Activated CD4-positive, alpha-beta T cell treated with anti-CD3 and anti-CD28 coated beads for 36 hours (primary cell): ENCODE measurements around the gene SCAMP1. TPM values are rescaled to one million over a fixed set of nuclear protein-coding genes. Genes with fewer than 3 reads are reported as not detected.

Experiments
- ATAC-seq: fragments of 200-7000 bp; cut with Tn5 transposase; one replicate; pipeline ENCODE4 v1.10.0; 2021; ENCODE audit warnings: mild to moderate bottlenecking, moderate library complexity
- CTCF ChIA-PET: fragments of 350-600 bp; sonication (Branson Sonifier 250); formaldehyde crosslinking; loops from one replicate; lab custom pipeline; 2021; ENCODE audit warnings: antibody characterized with exemption; lab: Charles Lee
- POLR2A ChIA-PET: fragments of 350-600 bp; sonication (Branson Sonifier 250); formaldehyde crosslinking; loops from one replicate; lab custom pipeline; 2021; ENCODE audit warnings: antibody characterized with exemption, inconsistent platforms; lab: Charles Lee
- DNase-seq: peaks from one replicate; pipeline ENCODE4 v3.0.0-alpha.2; 2020
- H3K27ac Mint-ChIP-seq: one replicate; pipeline ENCODE4 v1.8.0; 2021; ENCODE audit warnings: mixed read lengths
- H3K27me3 Mint-ChIP-seq: one replicate; pipeline ENCODE4 v1.8.0; 2021; ENCODE audit warnings: mixed read lengths
- H3K36me3 Mint-ChIP-seq: one replicate; pipeline ENCODE4 v1.8.0; 2021; ENCODE audit warnings: low read depth, mixed read lengths
- H3K4me1 Mint-ChIP-seq: one replicate; pipeline ENCODE4 v1.8.0; 2021; ENCODE audit warnings: mixed read lengths
- H3K4me3 Mint-ChIP-seq: one replicate; pipeline ENCODE4 v1.8.0; 2021; ENCODE audit warnings: mild to moderate bottlenecking, moderate library complexity, mixed read lengths
- H3K9me3 Mint-ChIP-seq: one replicate; pipeline ENCODE4 v1.8.0; 2021; ENCODE audit warnings: low read depth, mixed read lengths
- intact Hi-C, 2 experiments: fragments of 100-400 bp; cut with DNase I in 1 of 2; cut with micrococcal nuclease in 1 of 2; formaldehyde crosslinking; loops; one replicate each; pipeline versions ENCODE4 v1.14.2 to v1.15.1; 2022 to 2024; cut with DNase I, micrococcal nuclease
- total RNA-seq, 2 experiments: library from RNA; stranded (reverse); gene quantifications; one replicate each; pipeline ENCODE4 v1.2.3, GENCODE V29; 2021

Gene SCAMP1
- total RNA-seq, 2 experiments from 2014 or later = 15.5 to 24.1 TPM

- DNase-seq = no peak
- Mint-ChIP-seq H3K36me3 (peaks cover 13% of the 10 kb centered on the region), H3K4me1 (peaks cover 15% of the 10 kb centered on the region), H3K9me3 (peaks cover 5% of the 10 kb centered on the region), H3K4me3 (no peak overlapping the region), H3K27me3 (no peaks in the 10 kb centered on the region), H3K27ac (no peak overlapping the region)
- ChIA-PET POLR2A (no interaction called here), CTCF (no interaction called here)
- no peak for ATAC-seq
- intact Hi-C loops = no loop called here
Measured at GRCh38 chr5:78397831-78398230, 37.4 kb downstream of the SCAMP1 start.

- H3K9me3 Mint-ChIP-seq = peaks cover 5% of the 10 kb centered on the region
- H3K36me3 Mint-ChIP-seq = peaks cover 13% of the 10 kb centered on the region
- H3K27me3 Mint-ChIP-seq = no peaks in the 10 kb centered on the region
- POLR2A ChIA-PET = no interaction called here
- CTCF ChIA-PET = no interaction called here
- peaks cover 15% of the 10 kb centered on the region for H3K4me1 Mint-ChIP-seq
- ATAC-seq (no peak), DNase-seq (no peak)
- H3K4me3 Mint-ChIP-seq = no peak overlapping the region
- intact Hi-C loops = no loop called here
- no peak overlapping the region for H3K27ac Mint-ChIP-seq
Measured at GRCh38 chr5:78399116-78399515, 38.7 kb downstream of the SCAMP1 start.

- POLR2A ChIA-PET = no interaction called here
- Mint-ChIP-seq H3K9me3 (no peaks in the 10 kb centered on the region), H3K4me3 (no peak overlapping the region), H3K4me1 (peaks cover 41% of the 10 kb centered on the region), H3K27ac (peak overlapping the region; percentile 22), H3K36me3 (peaks cover 17% of the 10 kb centered on the region), H3K27me3 (no peaks in the 10 kb centered on the region)
- no peak for DNase-seq
- peak; percentile 60 for ATAC-seq
- CTCF ChIA-PET = no interaction called here
- intact Hi-C loops = no loop called here
Measured at GRCh38 chr5:78404682-78405293, 44.4 kb downstream of the SCAMP1 start.

- Mint-ChIP-seq H3K9me3 (no peaks in the 10 kb centered on the region), H3K4me3 (no peak overlapping the region), H3K27me3 (no peaks in the 10 kb centered on the region), H3K27ac (peak overlapping the region; percentile 61), H3K36me3 (peaks cover 17% of the 10 kb centered on the region), H3K4me1 (peaks cover 37% of the 10 kb centered on the region)
- CTCF ChIA-PET = no interaction called here
- POLR2A ChIA-PET = no interaction called here
- ATAC-seq (peak; percentile 92), DNase-seq (no peak)
- intact Hi-C loops = no loop called here
Measured at GRCh38 chr5:78405829-78406750, 45.7 kb downstream of the SCAMP1 start.

- DNase-seq (no peak), ATAC-seq (no peak)
- no peaks in the 10 kb centered on the region for H3K9me3 Mint-ChIP-seq
- H3K27ac Mint-ChIP-seq = no peak overlapping the region
- intact Hi-C loops = no loop called here
- H3K4me3 Mint-ChIP-seq = no peak overlapping the region
- H3K4me1 Mint-ChIP-seq = peaks cover 40% of the 10 kb centered on the region
- peaks cover 17% of the 10 kb centered on the region for H3K36me3 Mint-ChIP-seq
- CTCF ChIA-PET = no interaction called here
- POLR2A ChIA-PET = no interaction called here
- H3K27me3 Mint-ChIP-seq = no peaks in the 10 kb centered on the region
Measured at GRCh38 chr5:78407458-78407857, 47.0 kb downstream of the SCAMP1 start.

- no peaks in the 10 kb centered on the region for H3K27me3 Mint-ChIP-seq
- H3K9me3 Mint-ChIP-seq = no peaks in the 10 kb centered on the region
- DNase-seq (no peak), ATAC-seq (no peak)
- peaks cover 27% of the 10 kb centered on the region for H3K4me1 Mint-ChIP-seq
- H3K4me3 Mint-ChIP-seq = no peak overlapping the region
- ChIA-PET POLR2A (no interaction called here), CTCF (no interaction called here)
- no peak overlapping the region for H3K27ac Mint-ChIP-seq
- H3K36me3 Mint-ChIP-seq = peaks cover 23% of the 10 kb centered on the region
- intact Hi-C loops = no loop called here
Measured at GRCh38 chr5:78411586-78411985, 51.2 kb downstream of the SCAMP1 start.

- intact Hi-C loops = no loop called here
- ChIA-PET CTCF (interaction anchor here (0.5 kb wide), 1 partner anchor 116 kb away, joined by 3 read pairs; no protein-coding TSS in a partner anchor), POLR2A (no interaction called here)
- Mint-ChIP-seq H3K4me1 (peaks cover 18% of the 10 kb centered on the region), H3K9me3 (no peaks in the 10 kb centered on the region), H3K27ac (no peak overlapping the region), H3K36me3 (peaks cover 30% of the 10 kb centered on the region), H3K27me3 (no peaks in the 10 kb centered on the region), H3K4me3 (no peak overlapping the region)
- no peak for ATAC-seq
- no peak for DNase-seq
Measured at GRCh38 chr5:78416677-78417425, 56.4 kb downstream of the SCAMP1 start.

GRCh38 chr5:78419396-78419795 is 59.0 kb downstream of the SCAMP1 start:
- H3K9me3 Mint-ChIP-seq = no peaks in the 10 kb centered on the region
- peaks cover 3% of the 10 kb centered on the region for H3K4me1 Mint-ChIP-seq
- no peaks in the 10 kb centered on the region for H3K27me3 Mint-ChIP-seq
- H3K36me3 Mint-ChIP-seq = peaks cover 37% of the 10 kb centered on the region
- ATAC-seq = peak; percentile 63
- no peak overlapping the region for H3K27ac Mint-ChIP-seq
- ChIA-PET POLR2A (no interaction called here), CTCF (interaction anchor here (0.9 kb wide), 1 partner anchor 290 kb away, joined by 3 read pairs; no protein-coding TSS in a partner anchor)
- intact Hi-C loops = no loop called here
- H3K4me3 Mint-ChIP-seq = no peak overlapping the region
- no peak for DNase-seq

- CTCF ChIA-PET = interaction anchor here (0.6 to 0.8 kb wide), 2 partner anchors 11 to 622 kb away, joined by 3 to 4 read pairs; no protein-coding TSS in a partner anchor
- POLR2A ChIA-PET = no interaction called here
- Mint-ChIP-seq H3K36me3 (peaks cover 34% of the 10 kb centered on the region), H3K27me3 (no peaks in the 10 kb centered on the region), H3K9me3 (no peaks in the 10 kb centered on the region), H3K4me3 (no peak overlapping the region), H3K27ac (no peak overlapping the region), H3K4me1 (peaks cover 3% of the 10 kb centered on the region)
- DNase-seq = no peak
- ATAC-seq = no peak
- intact Hi-C loops = no loop called here
Measured at GRCh38 chr5:78420548-78420947, 60.1 kb downstream of the SCAMP1 start.

GRCh38 chr5:78424665-78425064 is 64.2 kb downstream of the SCAMP1 start:
- Mint-ChIP-seq H3K27me3 (no peaks in the 10 kb centered on the region), H3K9me3 (peaks cover 3% of the 10 kb centered on the region)

GRCh38 chr5:78429332-78429980 is 69.0 kb downstream of the SCAMP1 start:
- intact Hi-C loops = no loop called here
- DNase-seq (no peak), ATAC-seq (no peak)
- CTCF ChIA-PET = no interaction called here
- Mint-ChIP-seq H3K27ac (no peak overlapping the region), H3K4me3 (no peak overlapping the region), H3K36me3 (peaks cover 45% of the 10 kb centered on the region), H3K27me3 (no peaks in the 10 kb centered on the region), H3K4me1 (no peaks in the 10 kb centered on the region), H3K9me3 (peaks cover 9% of the 10 kb centered on the region)
- POLR2A ChIA-PET = no interaction called here

More at GRCh38 chr5:78424665-78425064, 64.2 kb downstream of the SCAMP1 start:
- H3K27ac Mint-ChIP-seq = no peak overlapping the region
- CTCF ChIA-PET = interaction anchor here (1.4 kb wide), 1 partner anchor 59 kb away, joined by 3 read pairs; no protein-coding TSS in a partner anchor
- no peak for DNase-seq
- H3K4me3 Mint-ChIP-seq = no peak overlapping the region
- intact Hi-C loops = no loop called here
- POLR2A ChIA-PET = no interaction called here
- H3K36me3 Mint-ChIP-seq = peaks cover 36% of the 10 kb centered on the region
- no peak for ATAC-seq
- no peaks in the 10 kb centered on the region for H3K4me1 Mint-ChIP-seq
